Esophagus muscularis mucosa (tissue), 4 donors: Measurements from ENCODE around the gene PDE3A.

Experiments used
- CTCF ChIP-seq, 3 experiments: fragments of 200-600 bp in 2 of 3; fragments of 450-650 bp in 1 of 3; sonication (generic) in 2 of 3; IDR thresholded peaks; one replicate each; pipeline ENCODE4 v1.5.1; 2017 to 2019; ENCODE audit warnings: antibody characterized with exemption in 3 of 3, mild to moderate bottlenecking in 2 of 3, moderate library complexity in 1 of 3
- EP300 ChIP-seq: sonication (generic); formaldehyde crosslinking; IDR thresholded peaks from one replicate; pipeline ENCODE4 v1.6.1; 2017; ENCODE audit warnings: antibody characterized with exemption
- POLR2AphosphoS5 ChIP-seq, 2 donors: sonication (generic); formaldehyde crosslinking; IDR thresholded peaks; one replicate each; pipeline ENCODE4 v1.6.1; 2017; ENCODE audit warnings: antibody characterized with exemption in 2 of 2

GRCh38 chr12:20420557-20420956 is 52.2 kb downstream of the PDE3A start:
- no peak for TF ChIP-seq CTCF (IDR thresholded peaks at IDR 0.05)
- TF ChIP-seq EP300, result no peak
- TF ChIP-seq POLR2AphosphoS5 (IDR thresholded peaks at IDR 0.05), result no peak
